ENCODE data around the gene PEX1. TPM values are rescaled to one million over a fixed set of nuclear protein-coding genes. Genes with fewer than 3 reads are reported as not detected.

The PEX1 gene
- total and polyA plus RNA-seq, 9 of the 15 experiments (the other 6 are each of a cell fraction or from before 2014, with no cell fraction given) = 9.4 to 32.2 (median 19.9) TPM

- TF ChIP-seq MAZ (CRISPR knock-in tag; conservative IDR thresholded peaks at IDR 0.05 in 1 of 2, IDR thresholded peaks at IDR 0.05 in 1 of 2) (peak; percentile 34 to 67; a peak in 3 of 4 replicates), ZNF445 (CRISPR knock-in tag; IDR thresholded peaks at IDR 0.05; ENCODE audit: low read depth) (no peak), ZBTB9 (CRISPR knock-in tag; IDR thresholded peaks at IDR 0.05) (peak; percentile 39; the same call in 1 of the 2 replicates), NELFE (IDR thresholded peaks at IDR 0.05; ENCODE audit: insufficient read depth, insufficient read length) (no peak), BCLAF1 (IDR thresholded peaks at IDR 0.05; ENCODE audit: borderline replicate concordance in 1 of 2, control insufficient read depth in 1 of 2, low read depth in 2 of 2, low read length in 1 of 2) (0 out of 4 replicates have a peak, but pooled peaks of 1 of the 2 experiments have one; percentile 83), SNRNP70 (optimal IDR thresholded peaks at IDR 0.05; ENCODE audit: low read depth, low read length) (no peak), TAF1 (IDR thresholded peaks at IDR 0.05; ENCODE audit: control insufficient read depth, extremely low read depth, insufficient read depth, low read length, severe bottlenecking) (peak; percentile 93), CBX3 (IDR thresholded peaks at IDR 0.05; ENCODE audit: borderline replicate concordance in 1 of 2, low read length in 2 of 2) (peak in 1 of 2 experiments; percentile 88; a peak in 2 of 3 replicates), PHTF2 (CRISPR knock-in tag; IDR thresholded peaks at IDR 0.05) (no peak), SMC3 (conservative IDR thresholded peaks at IDR 0.05; ENCODE audit: insufficient read depth, low read depth, low read length) (0 out of 2 replicates have a peak, but pooled peaks have one; percentile 10), HDAC8 (tag; IDR thresholded peaks at IDR 0.05) (no peak), ZNF551 (CRISPR knock-in tag; IDR thresholded peaks at IDR 0.05) (no peak; the same call in 1 of the 2 replicates), RUNX1 (IDR thresholded peaks at IDR 0.05; ENCODE audit: low read depth) (no peak; the same call in 1 of the 2 replicates), HMBOX1 (IDR thresholded peaks at IDR 0.05) (no peak), TRIM24 (IDR thresholded peaks at IDR 0.05) (no peak; a peak in 1 of 4 replicates), ETS1 (conservative IDR thresholded peaks at IDR 0.05; ENCODE audit: control insufficient read depth, low read depth, low read length) (peak; percentile 80; the same call in 1 of the 2 replicates), RBM14 (IDR thresholded peaks at IDR 0.05; ENCODE audit: borderline replicate concordance, insufficient read depth, low read depth, low read length) (no peak), ARHGAP35 (IDR thresholded peaks at IDR 0.05; ENCODE audit: partially characterized antibody) (no peak), SMARCE1 (IDR thresholded peaks at IDR 0.05) (no peak), MAFK (IDR thresholded peaks at IDR 0.05; ENCODE audit: low read length) (0 out of 2 replicates have a peak, but pooled peaks have one; percentile 19)
Observed at GRCh38 chr7:92528188-92528957, at the start of gene PEX1, which contains the start of gene RBM48 (continued).

Data from K562 (cell line).